K562 (cell line): Measurements from ENCODE around the gene DNAJB1. TPM values are rescaled to one million over a fixed set of nuclear protein-coding genes. Genes with fewer than 3 reads are reported as not detected.

Experiments used
- ATAC-seq: fragments of 200-7000 bp; cut with Tn5 transposase; 3 replicates; pipeline ENCODE4 v1.9.1; 2020; ENCODE audit warnings: moderate library complexity
- BruUV-seq: library from RNA; stranded (reverse); fragments of 400-500 nt; replicated peaks from 2 replicates; lab custom pipeline; 2021; lab: Mats Ljungman, UMichigan
- CTCF ChIA-PET: fragments of 300-600 bp; formaldehyde crosslinking; extraction: SDS; loops from one replicate; lab custom pipeline; 2021; ENCODE audit warnings: low intra/inter-chr PET ratio; lab: Yijun Ruan, JAX
- POLR2A ChIA-PET: fragments of 300-600, 350-650 bp; sonication (Branson Sonifier 250); formaldehyde crosslinking; extraction: SDS; loops from one replicate; lab custom pipeline; 2021; ENCODE audit warnings: antibody characterized with exemption, inconsistent platforms; lab: Yijun Ruan, JAX
- DNase-seq, 4 experiments: peaks; one replicate each; pipeline versions ENCODE4 v3.0.0 to v3.0.0-alpha.2; 2011 to 2018; ENCODE audit warnings: low spot score in 3 of 4, mixed read lengths in 3 of 4; ENCODE audit errors: extremely low read depth in 1 of 4
- FAIRE-seq: peaks from 2 replicates; lab custom pipeline; 2011; peaks lifted over from hg19 to GRCh38; lab: Jason Lieb, UNC
- H2AFZ ChIP-seq: 2 replicates; pipeline ENCODE4 v1.6.0; 2011; ENCODE audit warnings: low read depth, low read length, control low read depth, inconsistent platforms
- H3K27ac ChIP-seq: fragments of 200-600 bp; 3 replicates; pipeline ENCODE4 v1.8.0; 2011; ENCODE audit warnings: low read depth, mild to moderate bottlenecking, control low read depth, inconsistent platforms, low read length, moderate library complexity, mixed read lengths; ENCODE audit errors: extremely low read depth
- H3K27me3 ChIP-seq, 2 experiments: fragments of 300-600 bp in 1 of 2; 2 replicates in 1 of 2; 3 replicates in 1 of 2; pipeline versions ENCODE4 v1.6.0 to v1.8.0; 2011; ENCODE audit warnings: inconsistent platforms in 2 of 2, low read length in 2 of 2, mild to moderate bottlenecking in 1 of 2, mixed read lengths in 1 of 2, moderate library complexity in 1 of 2; ENCODE audit not compliant: control insufficient read depth in 2 of 2, insufficient read depth in 2 of 2
- H3K36me3 ChIP-seq: fragments of 300-600 bp; 3 replicates; pipeline ENCODE4 v1.8.0; 2011; ENCODE audit warnings: mild to moderate bottlenecking, low read length, inconsistent platforms; ENCODE audit not compliant: control insufficient read depth, insufficient read depth
- H3K4me1 ChIP-seq, 2 experiments: fragments of 200-600 bp in 1 of 2; replicated peaks in 1 of 2; 2 replicates in 1 of 2; 3 replicates in 1 of 2; pipeline versions ENCODE4 v1.5.1 to v1.8.0; 2011; ENCODE audit warnings: inconsistent platforms in 2 of 2, low read length in 2 of 2, mild to moderate bottlenecking in 1 of 2, mixed read lengths in 1 of 2, moderate library complexity in 1 of 2; ENCODE audit not compliant: control insufficient read depth in 2 of 2, insufficient read depth in 2 of 2
- H3K4me2 ChIP-seq: 2 replicates; pipeline ENCODE4 v1.6.1; 2011; ENCODE audit warnings: low read length, control low read depth, inconsistent platforms, mixed read lengths; ENCODE audit not compliant: insufficient read depth
- H3K4me3 ChIP-seq: fragments of 200-600 bp; sonication (generic), shearing (Covaris generic); 2 replicates; pipeline ENCODE4 v1.5.1; 2016; ENCODE audit warnings: control low read depth, inconsistent platforms
- H3K79me2 ChIP-seq: fragments of 200-600 bp; 3 replicates; pipeline ENCODE4 v1.8.0; 2011; ENCODE audit warnings: low read length, inconsistent platforms; ENCODE audit not compliant: control insufficient read depth, insufficient read depth
- H3K9ac ChIP-seq, 2 experiments: 2 replicates each; pipeline versions ENCODE4 v1.6.0 to v1.6.1; 2011; ENCODE audit warnings: low read depth in 2 of 2, low read length in 2 of 2, control low read depth in 1 of 2, inconsistent platforms in 1 of 2, mild to moderate bottlenecking in 1 of 2, mixed read lengths in 1 of 2; ENCODE audit not compliant: insufficient read depth in 1 of 2
- H3K9me1 ChIP-seq: one replicate; pipeline ENCODE4 v1.6.0; 2011; ENCODE audit warnings: inconsistent platforms, mild to moderate bottlenecking, low read length, moderate library complexity; ENCODE audit not compliant: control insufficient read depth, insufficient read depth
- H3K9me3 ChIP-seq: replicated peaks from 2 replicates; pipeline ENCODE4 v1.5.1; 2011; ENCODE audit warnings: low read depth, low read length, inconsistent platforms; ENCODE audit not compliant: control insufficient read depth, insufficient read depth
- H4K20me1 ChIP-seq: replicated peaks from 2 replicates; pipeline ENCODE4 v1.6.1; 2011; ENCODE audit warnings: low read length, inconsistent platforms, mixed read lengths; ENCODE audit not compliant: control insufficient read depth, insufficient read depth
- ASH1L ChIP-seq: fragments of 450-650 bp; IDR thresholded peaks from 2 replicates; pipeline ENCODE4 v1.6.1; 2018; ENCODE audit warnings: borderline replicate concordance, mild to moderate bottlenecking, low read depth; ENCODE audit not compliant: partially characterized antibody
- ATF3 ChIP-seq, 2 experiments: fragments of 450-650 bp in 1 of 2; sonication (generic) in 1 of 2; formaldehyde crosslinking in 1 of 2; IDR thresholded peaks in 1 of 2; conservative IDR thresholded peaks in 1 of 2; 2 replicates each; pipeline versions ENCODE4 v1.6.1 to v1.8.1; 2016 to 2023; ENCODE audit warnings: mild to moderate bottlenecking in 2 of 2, moderate library complexity in 2 of 2, inconsistent platforms in 1 of 2, missing genetic modification reagents in 1 of 2
- BACH1 ChIP-seq: fragments of 200-800 bp; sonication (Bioruptor generic); IDR thresholded peaks from 2 replicates; pipeline ENCODE4 v1.6.1; 2016; ENCODE audit warnings: missing genetic modification characterization, missing compliant biosample characterization
- GABPB1 ChIP-seq: sonication (generic); formaldehyde crosslinking; IDR thresholded peaks from 2 replicates; pipeline ENCODE4 v1.8.0; 2022; ENCODE audit warnings: mild to moderate bottlenecking, missing genetic modification reagents
- HBP1 ChIP-seq: fragments of 450-650 bp; formaldehyde crosslinking; IDR thresholded peaks from 2 replicates; pipeline ENCODE4 v1.4.0; 2022; ENCODE audit warnings: missing genetic modification characterization
- MTA3 ChIP-seq: fragments of 450-650 bp; formaldehyde crosslinking; IDR thresholded peaks from 2 replicates; pipeline ENCODE4 v1.6.1; 2017; ENCODE audit warnings: mild to moderate bottlenecking, borderline replicate concordance
- NFATC3 ChIP-seq: fragments of 450-650 bp; IDR thresholded peaks from 2 replicates; pipeline ENCODE4 v1.6.1; 2017; ENCODE audit warnings: mild to moderate bottlenecking
- PHF21A ChIP-seq: fragments of 450-650 bp; IDR thresholded peaks from 2 replicates; pipeline ENCODE4 v1.6.1; 2017; ENCODE audit warnings: low read depth, borderline replicate concordance
- PML ChIP-seq: IDR thresholded peaks from 2 replicates; pipeline ENCODE4 v1.6.1; 2012; ENCODE audit warnings: low read length, inconsistent platforms
- RBFOX2 ChIP-seq: fragments of 200-400 bp; formaldehyde crosslinking; IDR thresholded peaks from 2 replicates; pipeline ENCODE4 v1.6.1; 2017; ENCODE audit warnings: low read depth, mild to moderate bottlenecking, low read length, moderate library complexity
- RBM25 ChIP-seq: fragments of 200-400 bp; formaldehyde crosslinking; IDR thresholded peaks from 2 replicates; pipeline ENCODE4 v1.6.1; 2018; ENCODE audit warnings: low read length, low read depth, moderate library complexity; ENCODE audit not compliant: severe bottlenecking
- RBM34 ChIP-seq: fragments of 200-400 bp; formaldehyde crosslinking; IDR thresholded peaks from 2 replicates; pipeline ENCODE4 v1.6.1; 2018; ENCODE audit warnings: low read length, borderline replicate concordance; ENCODE audit not compliant: insufficient read depth
- RFX7 ChIP-seq: fragments of 250-450 bp; sonication (Bioruptor Pico); IDR thresholded peaks from 2 replicates; pipeline ENCODE4 v1.5.1; 2021; ENCODE audit warnings: mild to moderate bottlenecking
- SETDB1 ChIP-seq: IDR thresholded peaks from one replicate; pipeline ENCODE4 v1.6.1; 2012; ENCODE audit warnings: low read length, control low read depth, inconsistent platforms
- SRSF1 ChIP-seq: fragments of 200-400 bp; formaldehyde crosslinking; IDR thresholded peaks from 2 replicates; pipeline ENCODE4 v1.6.1; 2017; ENCODE audit warnings: mild to moderate bottlenecking, low read depth, low read length, moderate library complexity
- YBX1 ChIP-seq: fragments of 450-650 bp; IDR thresholded peaks from 2 replicates; pipeline ENCODE4 v1.7.1; 2016; ENCODE audit warnings: mild to moderate bottlenecking
- ZBTB33 ChIP-seq: sonication (generic); formaldehyde crosslinking; IDR thresholded peaks from 2 replicates; pipeline ENCODE4 v1.8.1; 2023; ENCODE audit warnings: mild to moderate bottlenecking, missing genetic modification reagents
- ZNF197 ChIP-seq: fragments of 200-800 bp; sonication (Bioruptor generic); IDR thresholded peaks from 2 replicates; pipeline ENCODE4 v1.6.1; 2016; ENCODE audit warnings: low read depth, missing genetic modification characterization, missing compliant biosample characterization
- ZNF384 ChIP-seq: IDR thresholded peaks from 2 replicates; pipeline ENCODE4 v1.6.1; 2012; ENCODE audit warnings: low read depth, low read length, improper control_type of control experiment
- ZSCAN32 ChIP-seq: fragments of 450-650 bp; formaldehyde crosslinking; IDR thresholded peaks from 2 replicates; pipeline ENCODE4 v1.4.0; 2020; ENCODE audit warnings: mild to moderate bottlenecking, moderate library complexity
- WGBS: fragments of 100-300 bp; shearing (Covaris generic); methylation state at CpG from one replicate; pipeline ENCODE4 v1.1.6; 2016; ENCODE audit warnings: low coverage, mixed read lengths; ENCODE audit not compliant: insufficient coverage; ENCODE audit errors: missing lambda C conversion rate; 5-methylcytosine and 5-hydroxymethylcytosine counted together
- in situ Hi-C: fragments of 300-500 bp; cut with MboI; formaldehyde crosslinking; loops from 4 replicates; pipeline ENCODE4 v1.15.0; 2018; ENCODE audit warnings: inconsistent platforms, mixed read lengths
- intact Hi-C: fragments of 100-400 bp; cut with micrococcal nuclease; formaldehyde crosslinking; loops from 2 replicates; pipeline ENCODE4 v1.14.2; 2022
- polyA plus RNA-seq, 8 experiments: library from polyadenylated mRNA; depleted of rRNA in 4 of 8; stranded (reverse) in 5 of 8; unstranded in 3 of 8; fragments of >200 nt; fragmentation: Nextera tagmentation in 2 of 8; fragmentation: Illumina TruSeq in 1 of 8; extraction: Ambion mirVana in 2 of 8; extraction: Trizol in 1 of 8; gene quantifications; 2 replicates each; pipeline versions ENCODE4 v1.2.1 to v1.2.3, GENCODE V29; 2011 to 2014; ENCODE audit warnings: inconsistent platforms in 1 of 8, missing spikeins in 1 of 8
- total RNA-seq, 7 experiments: library from RNA; depleted of rRNA in 6 of 7; stranded (reverse); fragments of >200 nt in 6 of 7; fragmentation: Illumina TruSeq in 2 of 7; extraction: Trizol in 2 of 7; gene quantifications; 2 replicates each; pipeline versions ENCODE4 v1.2.1 to v1.2.3, GENCODE V29; 2011 to 2021; ENCODE audit warnings: low replicate concordance in 1 of 7

Gene DNAJB1
- total and polyA plus RNA-seq, 9 of the 15 experiments (the other 6 are each of a cell fraction or from before 2014, with no cell fraction given), result 13.2 to 113 (median 62.1) TPM

- peaks cover 8% of the 10 kb centered on the region for H3K9me1 ChIP-seq
- peaks cover 12 to 84% of the 10 kb centered on the region in 2 experiments; a peak in 4 of 5 replicates for H3K4me1 ChIP-seq
- WGBS, result 91% methylated on average over 18 of the region's 22 CpGs
- no peak overlapping the region for H2AFZ ChIP-seq
- DNase-seq, result no peak
- peaks cover 9% of the 10 kb centered on the region; the same call in 1 of the 2 replicates for H4K20me1 ChIP-seq
- no peaks in the 10 kb centered on the region for H3K27me3 ChIP-seq
- H3K4me3 ChIP-seq, result no peak overlapping the region
- no peaks in the 10 kb centered on the region for H3K9me3 ChIP-seq
- CTCF ChIA-PET, result no interaction called here
- H3K79me2 ChIP-seq, result peaks cover 31% of the 10 kb centered on the region
- H3K4me2 ChIP-seq, result no peak overlapping the region
- POLR2A ChIA-PET, result interaction anchor here (0.6 to 0.7 kb wide), 2 partner anchors 11 to 385 kb away, joined by 3 read pairs; no protein-coding TSS in a partner anchor
- no peak for ATAC-seq
- no peak overlapping the region for H3K9ac ChIP-seq
- H3K27ac ChIP-seq, result no peak overlapping the region
- in situ Hi-C loops, result no loop called here
- no peak for FAIRE-seq
- intact Hi-C loops, result no loop called here
- BruUV-seq, result TSS peak; percentile 94
- peaks cover 56% of the 10 kb centered on the region; the same call in 2 of the 3 replicates for H3K36me3 ChIP-seq
- no peak for TF ChIP-seq RBM25
- no peak for TF ChIP-seq RFX7 (CRISPR knock-in tag)
- TF ChIP-seq GABPB1 (CRISPR knock-in tag), result no peak
- TF ChIP-seq ZSCAN32, result no peak
- peak; percentile 27; the same call in 1 of the 2 replicates for TF ChIP-seq ATF3 (IDR thresholded peaks at IDR 0.05)
- no peak for TF ChIP-seq ATF3 (CRISPR knock-in tag; conservative IDR thresholded peaks at IDR 0.05)
- TF ChIP-seq ZBTB33, result peak; percentile 99
- TF ChIP-seq SETDB1, result no peak
- no peak for TF ChIP-seq ZNF384
- no peak for TF ChIP-seq MTA3
- peak; percentile 22 for TF ChIP-seq RBFOX2
- no peak for TF ChIP-seq PML
- no peak for TF ChIP-seq NFATC3
- TF ChIP-seq SRSF1, result no peak
- TF ChIP-seq HBP1 (CRISPR knock-in tag), result no peak
- no peak for TF ChIP-seq RBM34
- no peak for TF ChIP-seq ASH1L
- TF ChIP-seq BACH1, result no peak
- TF ChIP-seq ZNF197 (CRISPR knock-in tag), result no peak
- no peak for TF ChIP-seq YBX1
- no peak for TF ChIP-seq PHF21A
Observed at GRCh38 chr19:14565298-14565679, 47.1 kb upstream of the DNAJB1 start.
